Prostate gland (tissue), 2 donors: ENCODE data around the gene USP38. TPM values are rescaled to one million over a fixed set of nuclear protein-coding genes. Genes with fewer than 3 reads are reported as not detected.
"Not testable (repeated sequence)": the region's sequence is repeated elsewhere in the genome, so short reads cannot be mapped to it uniquely, and the experiment has no call there.

Experiments used
- DNase-seq: peaks from one replicate; pipeline ENCODE4 v3.0.0-alpha.2; 2019; ENCODE audit warnings: low spot score
- H3K27ac ChIP-seq, 2 donors: fragments of 200-600 bp; sonication (generic); 2 replicates each; pipeline ENCODE4 v1.5.1; 2017 to 2019
- H3K27me3 ChIP-seq: fragments of 200-600 bp; sonication (generic); replicated peaks from 2 replicates; pipeline ENCODE4 v1.5.1; 2019; ENCODE audit not compliant: insufficient read depth
- H3K36me3 ChIP-seq, 2 donors: fragments of 200-600 bp; sonication (generic); 1 replicate in 1 of 2; 2 replicates in 1 of 2; pipeline versions ENCODE4 v1.5.1 to v1.8.1; 2017 to 2019
- H3K4me1 ChIP-seq: fragments of 200-600 bp; sonication (generic); replicated peaks from 2 replicates; pipeline ENCODE4 v1.5.1; 2019
- H3K4me3 ChIP-seq, 2 donors: fragments of 200-600 bp; sonication (generic); 2 replicates each; pipeline ENCODE4 v1.5.1; 2017 to 2019
- H3K9me3 ChIP-seq: fragments of 200-600 bp; sonication (generic); 2 replicates; pipeline ENCODE4 v1.5.1; 2017
- CTCF ChIP-seq, 4 experiments: fragments of 200-600 bp in 2 of 4; fragments of 450-650 bp in 2 of 4; sonication (generic) in 2 of 4; IDR thresholded peaks; 1 replicate in 3 of 4; 2 replicates in 1 of 4; pipeline ENCODE4 v1.5.1; 2016 to 2019; ENCODE audit warnings: antibody characterized with exemption in 4 of 4, mild to moderate bottlenecking in 2 of 4, moderate library complexity in 2 of 4
- POLR2A ChIP-seq: fragments of 450-650 bp; IDR thresholded peaks from one replicate; pipeline ENCODE4 v1.6.1; 2016; ENCODE audit warnings: antibody characterized with exemption, mild to moderate bottlenecking
- POLR2AphosphoS5 ChIP-seq: sonication (generic); formaldehyde crosslinking; IDR thresholded peaks from one replicate; pipeline ENCODE4 v1.6.1; 2017; ENCODE audit warnings: antibody characterized with exemption
- WGBS: methylation state at CpG from one replicate; pipeline ENCODE4 v1.1.5; 2018; 5-methylcytosine and 5-hydroxymethylcytosine counted together
- intact Hi-C: fragments of 100-400 bp; cut with DNase I; formaldehyde crosslinking; loops from one replicate; pipeline ENCODE4 v1.14.2; 2022
- total RNA-seq, 2 donors: library from RNA; depleted of rRNA; stranded (reverse); fragments of >200 nt; gene quantifications; one replicate each; pipeline ENCODE4 v1.1.0, GENCODE V29; 2016

USP38 gene
- total RNA-seq, 2 donors from 2014 or later, result 19.1 to 21.2 TPM

- intact Hi-C loops, result no loop called here
- TF ChIP-seq CTCF (IDR thresholded peaks at IDR 0.05) (no peak), POLR2A (no peak), POLR2AphosphoS5 (no peak)
- no peaks in the 10 kb centered on the region for H3K36me3 ChIP-seq
- H3K4me3 ChIP-seq, result no peak overlapping the region
- no peaks in the 10 kb centered on the region for H3K4me1 ChIP-seq
- DNase-seq, result no peak
- no peaks in the 10 kb centered on the region for H3K9me3 ChIP-seq
- H3K27me3 ChIP-seq, result no peaks in the 10 kb centered on the region
- H3K27ac ChIP-seq, result no peak overlapping the region
- 51% methylated on average over 3 of the region's 3 CpGs for WGBS
Measured at GRCh38 chr4:143260750-143261149, 76.0 kb downstream of the USP38 start.

GRCh38 chr4:143262838-143263237 is 78.1 kb downstream of the USP38 start:
- intact Hi-C loops, result no loop called here
- WGBS, result 0% methylated on average over 1 of the region's 1 CpG
- no peaks in the 10 kb centered on the region for H3K36me3 ChIP-seq
- no peaks in the 10 kb centered on the region for H3K4me1 ChIP-seq
- H3K9me3 ChIP-seq, result peaks cover 3% of the 10 kb centered on the region
- TF ChIP-seq POLR2AphosphoS5 (no peak), CTCF (IDR thresholded peaks at IDR 0.05) (no peak), POLR2A (no peak)
- no peaks in the 10 kb centered on the region for H3K27me3 ChIP-seq
- no peak overlapping the region for H3K27ac ChIP-seq
- no peak overlapping the region for H3K4me3 ChIP-seq
- DNase-seq, result no peak

- H3K27me3 ChIP-seq, DNase-seq, H3K36me3 ChIP-seq, H3K4me3 ChIP-seq, intact Hi-C loops, H3K27ac ChIP-seq, H3K9me3 ChIP-seq, H3K4me1 ChIP-seq: not testable (repeated sequence)
- WGBS, result 100% methylated on average over 1 of the region's 2 CpGs
Measured at GRCh38 chr4:143267690-143268089, 83.0 kb downstream of the USP38 start.

GRCh38 chr4:143270256-143270838 is 85.6 kb downstream of the USP38 start:
- no peaks in the 10 kb centered on the region for H3K4me1 ChIP-seq
- intact Hi-C loops, result no loop called here
- TF ChIP-seq CTCF (IDR thresholded peaks at IDR 0.05), result no peak
- TF ChIP-seq POLR2AphosphoS5, result no peak
- TF ChIP-seq POLR2A, result no peak
- no peak for DNase-seq
- no peaks in the 10 kb centered on the region for H3K36me3 ChIP-seq
- H3K27me3 ChIP-seq, result no peaks in the 10 kb centered on the region
- WGBS, result 68% methylated on average over 2 of the region's 2 CpGs
- no peak overlapping the region for H3K27ac ChIP-seq
- no peak overlapping the region for H3K4me3 ChIP-seq
- peaks cover 5% of the 10 kb centered on the region for H3K9me3 ChIP-seq

Other genes starting within 250 kb of the USP38 start
- gene GAB1, start 152.0 kb downstream of the USP38 start, total RNA-seq, result 10 to 100 TPM; 13.7 to 61.1 TPM